GM12878 (cell line): Measurements from ENCODE around the gene DDX31.

Experiments
- ASH2L ChIP-seq: fragments of 300-600, 200-600 bp; sonication (generic); IDR thresholded peaks from 2 replicates; pipeline ENCODE4 v1.6.1; 2017; ENCODE audit warnings: low read depth, mild to moderate bottlenecking, borderline replicate concordance
- BCL11A ChIP-seq: IDR thresholded peaks from 2 replicates; pipeline ENCODE4 v1.6.1; 2011; ENCODE audit warnings: low read depth, low read length
- CTCF ChIP-seq, 3 experiments: IDR thresholded peaks in 2 of 3; conservative IDR thresholded peaks in 1 of 3; 2 replicates each; pipeline ENCODE4 v1.5.1; 2011; ENCODE audit warnings: low read depth in 3 of 3, low read length in 3 of 3, mild to moderate bottlenecking in 3 of 3, control low read depth in 2 of 3, moderate library complexity in 2 of 3, inconsistent platforms in 1 of 3, mixed read lengths in 1 of 3; ENCODE audit not compliant: control insufficient read depth in 2 of 3, insufficient read depth in 1 of 3; ENCODE audit errors: extremely low read depth in 1 of 3
- EZH2 ChIP-seq: IDR thresholded peaks from 2 replicates; pipeline ENCODE4 v1.6.1; 2012; ENCODE audit warnings: low read depth, mild to moderate bottlenecking, control low read depth, inconsistent platforms, low read length, borderline replicate concordance; ENCODE audit not compliant: control insufficient read depth
- MTA3 ChIP-seq: IDR thresholded peaks from 2 replicates; pipeline ENCODE4 v1.6.1; 2012; ENCODE audit warnings: low read length, inconsistent platforms, borderline replicate concordance
- MXI1 ChIP-seq: fragments of 150-350 bp; IDR thresholded peaks from 2 replicates; pipeline ENCODE4 v1.6.1; 2011; ENCODE audit warnings: low read depth, mild to moderate bottlenecking, inconsistent platforms, low read length, improper control_type of control experiment
- NR2C1 ChIP-seq: fragments of 450-650 bp; IDR thresholded peaks from 2 replicates; pipeline ENCODE4 v1.6.1; 2017; ENCODE audit warnings: antibody characterized with exemption, mild to moderate bottlenecking, moderate library complexity
- POLR2AphosphoS5 ChIP-seq: IDR thresholded peaks from 2 replicates; pipeline ENCODE4 v1.6.1; 2011; ENCODE audit warnings: mild to moderate bottlenecking, low read length, inconsistent platforms
- RAD51 ChIP-seq: fragments of 450-650 bp; IDR thresholded peaks from 2 replicates; pipeline ENCODE4 v1.6.1; 2016; ENCODE audit warnings: moderate library complexity, mild to moderate bottlenecking, inconsistent platforms
- RFX5 ChIP-seq: IDR thresholded peaks from 2 replicates; pipeline ENCODE4 v1.6.1; 2011; ENCODE audit warnings: low read depth, low read length, improper control_type of control experiment
- SP1 ChIP-seq: IDR thresholded peaks from one replicate; pipeline ENCODE4 v1.6.1; 2011; ENCODE audit warnings: low read depth, low read length
- TARDBP ChIP-seq: IDR thresholded peaks from 2 replicates; pipeline ENCODE4 v1.6.1; 2016; ENCODE audit warnings: borderline replicate concordance
- ZZZ3 ChIP-seq: IDR thresholded peaks from 2 replicates; pipeline ENCODE4 v1.6.1; 2011; ENCODE audit warnings: low read depth; ENCODE audit not compliant: control insufficient read depth, insufficient read length

GRCh38 chr9:132554755-132555154, 115.0 kb downstream of the DDX31 start:
- TF ChIP-seq RAD51 (no peak), POLR2AphosphoS5 (no peak), ZZZ3 (no peak), ASH2L (no peak), MXI1 (no peak), CTCF (IDR thresholded peaks at IDR 0.05 in 2 of 3, conservative IDR thresholded peaks at IDR 0.05 in 1 of 3; ENCODE audit: control insufficient read depth in 2 of 3, extremely low read depth in 1 of 3, insufficient read depth in 1 of 3, low read depth in 3 of 3, low read length in 3 of 3) (no peak), BCL11A (no peak), TARDBP (no peak), NR2C1 (no peak), MTA3 (no peak), EZH2 (no peak), SP1 (no peak), RFX5 (no peak)
